ENCODE data around the gene SLC41A1.
"Not testable (repeated sequence)": the region's sequence is repeated elsewhere in the genome, so short reads cannot be mapped to it uniquely, and the experiment has no call there.

Gene SLC41A1

GRCh38 chr1:205812878-205813754 lies at the start of gene SLC41A1:
TSS of gene SLC41A1 (minus strand) at chr1:205813198. CDS start at chr1:205810441, 2,757 bp downstream.
- H3K27ac ChIP-seq = peak within 1 kb of the TSS; percentile 40
- TF ChIP-seq, protein P1, sequence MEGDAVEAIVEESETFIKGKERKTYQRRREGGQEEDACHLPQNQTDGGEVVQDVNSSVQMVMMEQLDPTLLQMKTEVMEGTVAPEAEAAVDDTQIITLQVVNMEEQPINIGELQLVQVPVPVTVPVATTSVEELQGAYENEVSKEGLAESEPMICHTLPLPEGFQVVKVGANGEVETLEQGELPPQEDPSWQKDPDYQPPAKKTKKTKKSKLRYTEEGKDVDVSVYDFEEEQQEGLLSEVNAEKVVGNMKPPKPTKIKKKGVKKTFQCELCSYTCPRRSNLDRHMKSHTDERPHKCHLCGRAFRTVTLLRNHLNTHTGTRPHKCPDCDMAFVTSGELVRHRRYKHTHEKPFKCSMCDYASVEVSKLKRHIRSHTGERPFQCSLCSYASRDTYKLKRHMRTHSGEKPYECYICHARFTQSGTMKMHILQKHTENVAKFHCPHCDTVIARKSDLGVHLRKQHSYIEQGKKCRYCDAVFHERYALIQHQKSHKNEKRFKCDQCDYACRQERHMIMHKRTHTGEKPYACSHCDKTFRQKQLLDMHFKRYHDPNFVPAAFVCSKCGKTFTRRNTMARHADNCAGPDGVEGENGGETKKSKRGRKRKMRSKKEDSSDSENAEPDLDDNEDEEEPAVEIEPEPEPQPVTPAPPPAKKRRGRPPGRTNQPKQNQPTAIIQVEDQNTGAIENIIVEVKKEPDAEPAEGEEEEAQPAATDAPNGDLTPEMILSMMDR (IDR thresholded peaks at IDR 0.05) = no peak
- TF ChIP-seq ZFX (IDR thresholded peaks at IDR 0.05; ENCODE audit: borderline replicate concordance) = no peak

DNA sequence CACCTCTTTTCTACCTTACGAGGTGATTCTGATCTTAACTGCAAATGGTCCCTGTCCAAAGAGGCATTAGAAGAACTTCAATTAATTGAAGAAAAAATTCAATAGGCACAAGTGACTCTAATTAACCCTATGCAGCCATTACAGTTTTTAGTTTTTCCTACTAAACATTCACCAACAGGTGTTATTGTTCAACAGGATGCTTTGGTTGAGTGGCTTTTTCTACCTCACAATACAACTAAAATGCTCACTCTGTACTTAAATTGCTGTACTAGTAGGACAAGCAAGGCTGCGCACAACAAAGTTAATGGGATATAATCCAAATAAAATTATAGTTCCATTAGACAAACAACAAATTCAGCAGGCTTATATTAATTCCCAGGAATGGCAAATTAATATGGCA lies 48.5 kb upstream of the SLC41A1 start:
- no peak overlapping the region for H3K27ac ChIP-seq
- TF ChIP-seq, protein P1 (IDR thresholded peaks at IDR 0.05) = no peak
- no peak for TF ChIP-seq ZFX (IDR thresholded peaks at IDR 0.05; ENCODE audit: borderline replicate concordance)

DNA sequence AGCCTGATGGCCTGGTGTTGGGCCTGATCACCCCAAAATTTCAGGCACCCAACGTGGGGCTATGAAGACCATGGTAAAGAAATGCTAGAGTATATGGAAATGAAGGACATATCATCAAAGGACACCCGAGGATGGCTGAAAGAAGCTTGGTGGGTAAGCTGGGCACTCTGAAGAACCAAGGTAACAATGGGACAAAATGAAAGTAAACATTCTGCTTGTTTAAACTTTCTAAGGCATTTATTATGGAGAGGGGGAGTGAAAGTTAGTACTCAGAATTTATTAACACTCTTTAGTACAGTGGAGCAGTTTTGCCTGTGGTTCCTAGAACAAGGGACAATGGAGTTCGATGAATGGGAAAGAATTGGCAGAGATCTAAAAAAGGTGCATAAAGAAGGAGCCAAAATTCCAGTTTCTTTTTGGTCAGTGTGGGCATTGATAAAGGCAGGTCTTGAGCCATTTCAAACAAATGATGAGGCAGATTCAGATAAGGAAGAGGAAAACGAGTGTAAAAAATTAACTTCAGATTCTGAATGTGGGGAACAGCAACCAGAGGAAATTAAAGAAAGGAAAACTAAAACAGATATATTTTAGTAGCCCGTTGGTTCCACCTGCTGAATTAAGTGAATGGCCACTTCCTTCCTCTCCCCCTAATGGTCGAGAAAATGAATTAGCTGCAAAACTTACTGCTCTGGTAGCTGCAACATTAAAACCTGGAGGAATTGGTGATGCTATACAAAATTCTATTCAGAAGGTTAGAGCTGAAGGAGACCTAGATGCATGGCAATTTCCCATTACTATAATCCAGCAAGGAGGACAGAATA lies 45.4 kb upstream of the SLC41A1 start:
- TF ChIP-seq ZFX (IDR thresholded peaks at IDR 0.05; ENCODE audit: borderline replicate concordance) = no peak
- TF ChIP-seq, protein P1 (IDR thresholded peaks at IDR 0.05) = no peak
- no peak overlapping the region for H3K27ac ChIP-seq

DNA sequence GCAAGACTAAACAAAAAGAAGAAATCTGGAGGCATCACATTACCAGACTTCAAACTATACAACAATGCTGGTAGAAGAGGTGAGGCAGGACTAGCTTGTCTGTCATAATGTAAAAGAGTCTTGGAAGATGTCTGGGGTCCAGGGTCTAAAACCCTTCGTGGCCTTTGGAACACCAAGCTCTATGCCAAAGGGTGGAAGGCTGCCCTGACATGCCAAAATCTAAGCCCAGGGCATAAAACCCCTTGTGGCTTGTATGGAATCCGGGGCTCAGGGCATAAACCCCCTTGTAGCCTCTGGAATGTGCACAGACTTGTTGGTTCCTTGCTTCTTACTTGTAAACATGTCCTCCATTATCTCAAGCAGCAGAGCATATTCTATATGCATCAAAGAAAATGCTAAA lies 44.5 kb upstream of the SLC41A1 start:
- not testable (repeated sequence) for H3K27ac ChIP-seq

DNA sequence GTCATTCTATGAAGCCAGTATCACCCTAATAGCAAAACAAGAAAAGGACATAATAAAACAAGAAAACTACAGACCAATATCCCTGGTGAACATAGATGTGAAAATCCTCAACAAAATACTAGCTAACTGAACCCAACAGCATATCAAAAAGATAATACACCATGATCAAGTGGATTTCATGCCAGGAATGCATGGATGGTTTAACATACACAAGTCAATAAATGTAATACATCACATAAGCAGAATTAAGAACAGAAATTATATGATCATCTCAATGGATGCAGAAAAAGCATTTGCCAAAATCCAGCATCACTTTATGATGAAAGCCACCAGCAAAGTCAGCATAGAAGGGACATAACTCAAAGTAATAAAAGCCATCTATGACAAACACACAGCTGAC lies 43.4 kb upstream of the SLC41A1 start:
- no peak overlapping the region for H3K27ac ChIP-seq
- TF ChIP-seq, protein P1 (IDR thresholded peaks at IDR 0.05) = no peak
- no peak for TF ChIP-seq ZFX (IDR thresholded peaks at IDR 0.05; ENCODE audit: borderline replicate concordance)

GRCh38 chr1:205852969-205853368 lies 40.0 kb upstream of the SLC41A1 start:
- H3K27ac ChIP-seq = no peak overlapping the region
- TF ChIP-seq, protein P1 (IDR thresholded peaks at IDR 0.05) = no peak
- TF ChIP-seq ZFX (IDR thresholded peaks at IDR 0.05; ENCODE audit: borderline replicate concordance) = no peak

- no peak overlapping the region for H3K27ac ChIP-seq
- TF ChIP-seq, protein P1 (IDR thresholded peaks at IDR 0.05) = no peak
- no peak for TF ChIP-seq ZFX (IDR thresholded peaks at IDR 0.05; ENCODE audit: borderline replicate concordance)
Observed at GRCh38 chr1:205851993-205852392, 39.0 kb upstream of the SLC41A1 start.

Data from 22Rv1 (cell line).